ENCODE results near the gene RPS21.

Gene RPS21

DNA sequence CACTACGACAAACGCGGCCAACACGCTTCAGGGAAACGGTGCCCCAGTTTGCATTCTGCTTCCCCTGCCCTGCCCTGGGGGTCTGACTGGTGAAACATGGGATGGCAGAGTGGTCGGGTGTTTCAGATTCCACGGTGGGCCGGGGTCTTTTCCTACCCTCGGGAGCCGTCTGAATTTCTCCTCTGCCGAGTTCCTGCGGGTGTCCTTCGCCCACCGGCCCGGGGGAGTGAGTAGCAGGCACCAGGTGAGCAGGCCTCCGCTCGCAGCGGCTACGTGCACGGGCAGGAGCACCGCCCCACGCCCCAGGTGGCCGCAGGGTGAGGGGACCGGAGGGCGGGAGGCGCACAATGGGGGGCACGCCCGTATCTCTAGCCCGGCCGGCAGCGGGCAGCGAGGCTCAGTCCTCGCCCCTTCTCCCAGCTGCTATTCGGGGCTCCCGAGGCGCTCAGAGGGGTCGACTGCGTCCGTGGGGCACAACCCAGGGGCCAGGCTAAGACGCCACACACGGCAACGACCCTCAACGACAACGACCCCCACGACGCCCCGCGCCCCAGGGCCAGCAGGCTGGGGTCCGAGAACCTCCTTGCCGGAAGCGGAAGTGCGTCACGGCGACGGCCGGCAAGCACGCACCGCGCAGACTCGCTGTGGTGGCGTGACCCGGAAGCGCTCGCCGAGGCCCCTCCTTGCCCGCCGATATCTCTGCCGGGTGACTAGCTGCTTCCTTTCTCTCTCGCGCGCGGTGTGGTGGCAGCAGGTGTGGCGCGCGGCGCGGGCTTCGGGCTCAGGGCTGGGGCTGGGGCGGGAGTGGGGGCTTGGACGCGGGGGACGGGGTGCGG lies at the start of gene RPS21:
RPS21 (plus strand) TSS at position 721 of the 836 bp plus-strand sequence. CDS start 236 bp downstream, outside the sequence.
- H3K4me3 ChIP-seq, result peak within 1 kb of the TSS; percentile 62 to 97 (median 85)
- peak within 1 kb of the TSS; percentile 88 to 99 (median 96) for H3K27ac ChIP-seq

DNA sequence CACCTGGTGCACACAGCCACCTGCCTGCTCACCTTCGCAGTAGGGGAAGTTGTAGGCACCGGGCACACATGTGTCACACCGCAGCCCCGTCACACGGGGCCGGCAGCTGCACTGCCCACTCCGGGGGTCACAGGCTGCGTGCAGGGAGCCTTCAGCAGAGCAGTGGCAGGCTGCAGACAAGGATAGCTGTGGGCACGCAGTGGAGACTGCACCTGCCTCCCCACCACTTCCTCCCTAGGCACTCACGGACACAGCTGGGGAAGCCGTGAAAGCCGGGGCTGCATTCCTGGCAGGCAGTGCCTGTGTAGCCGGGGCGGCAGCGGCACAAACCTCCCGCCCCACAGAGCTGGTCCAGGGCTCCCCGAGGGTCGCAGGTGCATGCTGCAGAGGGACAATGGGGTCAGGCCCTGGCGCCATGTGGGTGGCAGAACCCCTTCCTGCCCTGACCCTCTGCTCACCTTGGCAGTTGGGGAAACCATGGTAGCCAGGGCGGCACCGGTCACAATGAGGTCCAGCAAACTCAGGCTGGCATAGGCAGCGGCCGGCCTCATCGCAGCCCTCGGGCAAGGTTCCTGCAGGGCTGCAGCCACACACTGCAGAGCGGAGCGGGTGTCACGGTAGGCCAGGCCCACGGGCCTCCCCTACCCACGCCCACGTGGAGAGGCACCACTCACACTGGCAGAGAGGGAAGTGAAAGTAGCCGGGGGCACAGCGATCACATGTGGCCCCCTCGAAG lies 49.2 kb upstream of the RPS21 start:
- Histone ChIP-seq H3K4me3 (no peak overlapping the region), H3K27ac (peak overlapping the region in 1 of 21 experiments; percentile 52)

DNA sequence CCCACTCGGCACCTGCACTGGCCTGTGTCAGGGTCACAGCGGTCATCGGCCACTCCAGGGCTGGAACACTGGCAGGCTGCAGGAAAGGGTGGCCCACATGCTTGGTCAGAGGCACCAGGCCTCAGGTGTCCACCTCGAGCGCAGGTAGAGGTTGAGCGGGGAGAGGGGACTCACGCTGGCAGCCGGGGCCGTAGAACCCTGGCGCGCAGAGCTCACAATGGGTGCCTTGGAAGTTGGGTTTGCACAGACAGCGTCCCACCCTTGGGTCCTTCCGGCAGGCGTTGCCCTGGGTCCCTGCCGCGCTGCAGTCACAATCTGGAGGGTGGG lies 48.6 kb upstream of the RPS21 start:
- peak overlapping the region in 1 of 21 experiments; percentile 52 for H3K27ac ChIP-seq
- H3K4me3 ChIP-seq, result no peak overlapping the region

DNA sequence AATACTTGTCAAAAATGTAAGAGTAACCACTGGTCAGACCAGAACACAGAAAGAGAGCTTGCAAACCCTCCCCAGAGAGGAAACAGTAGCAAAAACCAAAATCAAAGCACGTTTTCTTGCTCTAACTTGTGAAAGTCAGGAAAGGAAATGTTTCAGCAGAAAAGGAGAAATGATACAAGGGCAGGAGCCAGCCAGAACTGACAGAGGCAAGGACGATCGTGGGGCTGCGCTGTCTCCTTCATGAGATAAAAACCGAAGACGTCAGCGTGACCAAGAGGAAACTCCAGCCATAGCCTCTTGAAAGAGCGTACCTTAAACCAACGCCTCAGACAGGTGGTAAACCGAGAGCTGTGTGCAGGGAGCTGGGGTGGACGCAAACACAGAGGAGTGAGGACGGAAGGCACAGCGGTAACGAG lies 47.2 kb upstream of the RPS21 start:
- Histone ChIP-seq H3K4me3 (no peak overlapping the region), H3K27ac (peak overlapping the region in 1 of 21 experiments; percentile 10)

DNA sequence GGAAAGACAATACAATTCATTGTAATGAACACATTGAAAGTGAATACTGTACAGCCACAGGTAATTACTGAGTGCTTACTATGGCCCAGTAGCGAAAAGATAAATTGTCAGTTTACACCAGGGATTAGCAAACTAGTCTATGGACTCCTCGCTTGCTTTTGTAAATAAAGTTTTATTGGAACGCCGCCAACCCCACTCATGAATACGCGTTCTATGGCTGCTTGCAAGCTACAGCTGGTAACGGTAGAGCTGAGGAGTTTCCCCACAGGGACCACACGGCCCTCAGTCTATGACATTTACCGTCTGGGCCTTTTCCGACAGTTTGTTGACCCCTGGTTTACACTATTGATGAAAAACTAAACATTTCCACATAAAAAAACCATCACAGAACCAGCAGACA lies 44.0 kb upstream of the RPS21 start:
- H3K27ac ChIP-seq, result no peak overlapping the region
- H3K4me3 ChIP-seq, result no peak overlapping the region

DNA sequence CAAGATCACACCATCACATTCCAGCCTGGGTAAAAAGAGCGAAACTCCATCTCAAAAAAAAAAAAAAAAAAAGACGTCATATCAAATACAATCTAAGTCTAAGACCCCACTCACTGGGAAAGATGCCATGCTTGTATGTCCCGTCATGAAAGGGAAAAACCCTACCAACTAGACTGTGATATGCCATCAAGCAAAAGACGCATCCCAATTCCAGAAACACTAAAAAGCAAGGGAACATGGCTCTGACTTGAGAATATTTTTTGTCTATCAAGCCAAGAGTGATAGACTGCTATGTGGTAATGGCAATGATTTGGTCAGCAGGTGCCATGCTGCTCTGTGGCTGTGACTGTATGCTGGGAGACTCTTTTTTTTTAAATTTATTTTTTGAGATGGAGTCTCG lies 42.8 kb upstream of the RPS21 start:
- H3K27ac ChIP-seq, result no peak overlapping the region
- no peak overlapping the region for H3K4me3 ChIP-seq

DNA sequence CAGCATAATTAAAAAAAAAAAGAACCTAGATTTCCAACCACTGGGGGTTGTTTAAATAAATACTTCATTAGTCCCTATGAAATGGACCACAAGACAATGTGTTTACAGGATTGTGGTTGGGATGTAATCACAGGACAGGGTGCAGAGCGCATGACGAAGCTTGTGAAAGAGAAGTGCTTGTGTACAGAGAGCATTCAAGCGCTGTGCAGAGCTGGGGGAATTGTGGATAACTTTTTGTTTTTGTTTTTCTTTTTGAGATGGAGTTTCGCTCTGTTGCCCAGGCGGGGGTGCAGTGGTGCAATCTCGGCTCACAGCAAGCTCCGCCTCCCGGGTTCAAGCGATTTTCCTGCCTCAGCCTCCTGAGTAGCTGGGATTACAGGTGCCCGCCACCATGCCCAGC lies 42.1 kb upstream of the RPS21 start:
- Histone ChIP-seq H3K4me3 (no peak overlapping the region), H3K27ac (no peak overlapping the region)

DNA sequence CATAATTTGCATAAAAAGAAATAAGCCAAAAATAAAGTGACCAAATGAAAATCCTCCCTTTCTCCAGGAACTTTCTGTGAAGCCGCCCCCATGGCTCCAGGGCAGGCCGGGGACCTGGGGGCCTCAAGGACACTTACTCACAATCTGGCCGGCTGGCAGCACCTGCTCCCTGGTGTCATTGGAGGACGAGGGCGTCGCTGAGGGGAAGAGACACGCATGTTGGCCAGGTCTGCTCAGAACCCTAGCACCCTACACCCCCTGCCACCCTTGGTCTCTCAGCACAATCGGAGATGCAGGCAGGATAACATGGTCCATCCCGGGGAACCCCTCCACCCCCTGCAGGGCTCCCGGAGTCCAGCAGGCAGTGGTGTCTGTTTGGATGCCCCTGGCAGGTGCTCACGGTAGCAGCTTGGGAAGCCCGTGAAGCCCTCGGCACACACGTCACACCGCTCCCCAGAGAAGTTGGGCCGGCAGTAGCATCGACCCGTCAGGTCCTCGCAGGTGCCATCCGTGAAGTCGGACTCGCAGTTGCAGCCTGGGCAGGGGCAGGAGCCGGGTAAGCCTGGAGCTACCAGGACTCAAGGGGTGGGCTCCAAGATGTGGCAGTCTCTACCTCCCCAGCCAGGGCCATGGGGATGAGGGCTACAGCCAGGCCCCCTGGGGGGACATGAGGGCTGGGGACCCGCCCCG lies 41.1 kb upstream of the RPS21 start:
- Histone ChIP-seq H3K27ac (peak overlapping the region in 1 of 21 experiments; percentile 7), H3K4me3 (no peak overlapping the region)

DNA sequence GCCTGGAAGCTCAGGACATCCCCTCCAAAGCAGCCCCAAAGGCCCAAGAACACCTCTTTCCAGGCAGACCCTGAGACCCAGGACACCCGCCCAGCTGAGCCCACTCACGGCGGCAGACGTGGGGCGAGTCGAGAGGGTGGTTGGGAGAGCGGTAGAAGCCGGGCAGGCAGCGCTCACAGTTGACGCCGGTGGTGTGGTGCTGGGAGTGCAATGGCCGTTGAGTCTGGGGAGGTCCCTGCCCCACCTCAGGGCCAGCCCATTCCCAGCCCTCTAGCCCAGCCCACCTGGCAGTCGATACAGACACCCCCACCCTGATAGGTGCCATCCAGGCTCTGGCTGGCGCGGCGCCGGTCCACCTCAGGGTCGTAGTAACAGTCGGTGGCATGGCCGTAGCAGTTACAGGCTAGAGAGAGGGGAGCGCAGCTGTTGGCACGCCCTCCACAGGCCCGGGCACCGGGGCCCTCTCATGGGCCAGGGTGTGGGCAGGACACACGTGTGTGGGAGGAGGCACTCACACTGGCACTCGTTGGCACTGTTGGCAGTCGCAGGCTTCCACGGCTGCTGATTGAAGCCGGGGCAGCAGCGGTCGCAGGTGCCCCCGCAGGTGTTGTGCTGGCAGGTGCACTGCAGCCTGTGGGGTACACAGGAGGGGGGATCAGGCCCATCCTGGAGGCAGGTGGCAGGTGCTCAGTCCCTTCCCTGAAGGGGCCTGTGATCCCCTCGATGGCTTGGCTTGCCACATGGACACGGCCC lies 40.3 kb upstream of the RPS21 start:
- Histone ChIP-seq H3K4me3 (no peak overlapping the region), H3K27ac (peak overlapping the region in 2 of 21 experiments; percentile 7 to 16)

DNA sequence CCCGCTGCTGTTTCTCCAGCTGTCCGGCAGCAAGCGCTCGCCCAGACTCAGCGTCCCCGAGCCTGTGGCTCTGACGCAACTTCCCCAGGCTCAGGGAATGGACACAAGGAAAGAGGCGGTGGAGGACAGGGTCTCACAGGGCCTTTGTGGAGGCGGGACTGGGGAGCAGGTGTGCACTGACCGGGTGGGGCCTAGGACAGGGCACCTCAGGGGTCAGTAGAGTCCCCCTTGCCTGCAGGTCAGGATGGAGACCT lies 39.8 kb upstream of the RPS21 start:
- H3K4me3 ChIP-seq, result no peak overlapping the region
- H3K27ac ChIP-seq, result no peak overlapping the region

DNA sequence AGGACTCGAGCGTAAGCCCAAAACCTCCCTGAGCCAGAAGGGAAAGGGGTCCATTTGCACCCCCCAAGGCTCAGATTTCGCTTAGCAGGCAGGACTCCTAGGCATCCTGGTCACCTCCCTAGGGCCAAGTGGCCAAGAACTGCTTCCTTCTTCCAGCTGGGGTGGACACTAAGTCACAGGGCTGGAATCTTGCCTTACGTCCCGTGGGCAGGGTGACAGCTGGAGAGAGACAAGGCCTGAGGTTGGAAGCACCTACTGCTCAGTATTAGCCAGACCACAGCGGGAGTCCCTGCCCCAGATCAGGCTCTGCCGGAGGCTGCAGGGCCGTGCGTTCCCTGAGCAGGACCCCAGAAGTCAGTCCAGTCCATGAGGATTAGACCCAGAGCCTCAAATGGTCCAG lies 39.5 kb upstream of the RPS21 start:
- no peak overlapping the region for H3K27ac ChIP-seq
- H3K4me3 ChIP-seq, result no peak overlapping the region

DNA sequence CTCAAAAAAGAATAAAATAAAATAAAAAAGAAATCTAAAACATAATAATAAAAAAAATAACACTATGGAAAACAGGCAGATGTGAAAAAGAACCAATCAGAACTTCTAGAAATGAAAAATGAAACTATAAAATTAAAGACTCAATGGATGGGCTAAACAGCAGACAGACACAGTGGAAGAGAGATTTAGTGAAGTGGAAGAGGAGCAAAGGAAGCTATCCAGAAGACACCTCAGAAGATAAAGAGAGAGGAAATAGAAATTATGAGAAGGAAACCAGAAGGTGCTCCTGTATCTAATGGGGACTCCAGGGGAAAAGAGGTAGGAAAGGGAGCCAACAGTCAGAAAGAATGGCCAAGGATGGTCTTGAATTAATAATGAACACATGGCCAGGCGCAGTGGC lies 38.3 kb upstream of the RPS21 start:
- H3K4me3 ChIP-seq, result no peak overlapping the region
- no peak overlapping the region for H3K27ac ChIP-seq

DNA sequence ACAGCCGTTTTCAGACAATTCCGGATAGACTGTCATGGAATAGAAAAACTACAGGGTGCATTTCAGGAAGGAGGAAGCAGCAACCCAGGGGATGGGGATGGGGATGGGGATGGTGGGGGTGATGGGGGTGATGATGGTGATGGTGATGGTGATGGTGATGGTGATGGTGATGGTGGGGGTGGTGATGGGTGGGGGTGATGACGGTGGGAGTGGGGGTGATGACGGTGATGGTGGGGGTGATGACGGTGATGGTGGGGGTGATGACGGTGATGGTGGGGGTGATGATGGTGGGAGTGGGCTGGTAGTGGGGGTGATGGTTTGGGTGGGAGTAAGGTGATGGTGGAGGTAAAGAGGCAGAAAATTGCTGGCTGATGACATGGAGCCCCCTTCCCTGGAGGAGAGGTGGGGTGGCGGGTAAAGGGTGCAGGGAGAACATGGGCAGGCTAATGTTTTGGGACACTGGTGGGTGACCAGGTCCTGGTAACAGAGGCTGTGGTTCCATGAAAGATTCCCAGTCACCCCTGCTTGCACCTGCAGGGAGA lies 37.3 kb upstream of the RPS21 start:
- H3K4me3 ChIP-seq, result no peak overlapping the region
- peak overlapping the region in 4 of 21 experiments; percentile 70 to 77 (median 72) for H3K27ac ChIP-seq

DNA sequence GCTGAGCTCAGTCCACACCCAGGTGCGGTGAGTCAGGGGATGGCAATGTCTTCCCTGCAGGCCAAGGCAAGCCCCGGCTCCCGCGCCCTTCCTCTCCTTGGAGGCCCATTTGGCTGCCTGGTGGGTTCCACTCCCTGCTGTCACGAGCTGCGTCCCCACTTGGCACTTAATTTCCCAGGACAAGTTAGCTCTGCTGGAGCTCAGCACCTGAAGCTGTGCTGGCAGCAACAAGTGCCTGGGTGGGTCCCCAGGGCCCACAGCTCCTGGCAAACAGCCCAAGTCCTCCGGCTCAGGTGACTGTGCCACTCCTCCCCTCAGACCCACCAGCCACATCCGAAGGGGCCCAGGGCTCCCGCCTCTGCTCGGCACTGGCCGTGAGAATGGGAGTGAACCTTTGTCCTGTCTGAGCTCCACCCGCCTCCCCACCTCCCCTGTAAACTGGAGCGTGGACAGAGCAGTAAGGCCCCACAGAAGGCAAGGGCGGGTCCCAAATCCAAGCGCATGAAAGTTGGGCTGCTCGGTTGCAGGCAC lies 36.7 kb upstream of the RPS21 start:
- Histone ChIP-seq H3K4me3 (no peak overlapping the region), H3K27ac (peak overlapping the region in 17 of 21 experiments; percentile 5 to 80 (median 63))

DNA sequence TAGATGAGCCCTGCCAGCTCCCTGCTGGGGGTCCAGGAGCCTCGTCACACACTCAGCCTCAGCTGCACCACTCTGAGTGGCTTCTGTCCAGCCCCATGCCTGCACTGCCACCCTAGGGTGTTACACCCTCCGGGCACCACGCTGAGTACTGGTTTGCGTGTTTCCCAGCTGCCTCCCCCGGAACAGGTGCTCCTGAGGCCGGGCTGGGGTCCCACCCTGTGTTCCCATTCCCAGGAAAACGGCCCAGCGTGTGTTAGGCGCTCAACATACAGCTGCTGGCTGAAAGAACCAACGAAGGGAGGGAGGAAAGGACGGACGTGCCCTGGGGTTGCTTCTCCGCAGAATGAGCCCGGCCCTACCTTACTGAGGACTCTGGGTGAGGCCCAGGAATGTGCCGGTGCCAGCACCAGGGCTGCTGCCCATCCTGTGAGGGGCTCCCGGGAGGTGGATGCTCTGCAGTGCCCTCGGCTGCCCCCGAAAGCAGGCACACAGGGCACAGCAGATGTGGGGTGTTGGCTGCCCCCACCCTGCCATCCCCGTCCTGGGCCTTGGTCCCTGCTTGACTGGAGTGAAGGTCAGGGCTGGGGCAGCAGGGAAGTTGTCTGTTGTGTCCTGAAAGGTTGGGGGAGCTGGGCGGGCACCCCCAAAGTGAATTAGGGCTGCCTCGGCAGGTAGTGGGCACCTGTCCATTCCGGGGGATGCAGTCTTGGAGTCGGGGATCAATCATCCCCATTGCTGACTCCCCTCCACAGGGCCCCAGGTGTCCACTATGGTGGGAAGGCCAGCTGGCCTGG lies 36.1 kb upstream of the RPS21 start:
- H3K4me3 ChIP-seq, result no peak overlapping the region
- H3K27ac ChIP-seq, result peak overlapping the region in 17 of 21 experiments; percentile 5 to 80 (median 63)

DNA sequence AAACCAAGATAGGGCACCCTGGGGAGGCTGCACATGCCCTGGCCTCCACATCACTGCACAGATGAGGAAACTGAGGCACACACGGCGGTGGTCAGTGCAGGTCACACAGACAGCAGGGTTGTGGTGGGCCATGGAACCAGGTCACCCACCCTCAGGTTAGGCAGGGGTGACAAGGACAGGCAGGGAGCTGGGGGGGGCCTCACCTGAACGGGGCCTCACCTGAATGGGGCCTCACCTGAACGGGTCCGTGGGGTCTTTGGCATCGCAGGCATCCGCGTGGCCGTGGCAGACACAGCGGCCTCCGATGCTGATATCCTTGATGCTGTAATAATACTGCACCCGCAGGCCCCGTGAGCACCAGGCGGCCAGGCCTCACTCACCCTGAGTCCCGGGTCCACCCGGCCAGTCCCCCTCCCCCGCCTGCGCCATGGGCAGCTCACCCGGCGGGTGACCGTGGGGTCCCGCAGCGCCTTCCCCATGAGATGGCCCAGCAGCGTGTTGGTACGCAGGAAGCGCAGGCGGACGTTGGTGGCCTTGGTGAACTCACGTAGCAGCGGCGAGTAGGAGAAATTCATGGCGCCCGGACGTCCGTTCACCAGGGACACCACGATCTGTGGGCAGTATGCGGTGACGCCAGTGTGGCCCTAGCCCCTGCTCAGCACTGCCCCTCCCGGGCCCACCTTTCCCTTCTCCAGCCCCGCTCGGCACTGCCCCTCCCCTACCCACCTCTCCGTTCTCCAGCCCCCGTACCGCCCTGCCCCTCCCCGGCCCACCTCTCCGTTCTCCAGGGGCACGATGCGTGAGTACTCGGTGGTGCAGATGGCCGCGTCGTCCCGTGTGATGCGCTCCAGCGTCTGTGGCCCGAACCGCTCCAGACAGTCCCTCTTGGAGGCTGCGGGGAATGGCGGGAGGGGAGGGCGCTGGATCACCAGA lies 35.2 kb upstream of the RPS21 start:
- no peak overlapping the region for H3K4me3 ChIP-seq
- peak overlapping the region in 11 of 21 experiments; percentile 44 to 80 (median 70) for H3K27ac ChIP-seq

DNA sequence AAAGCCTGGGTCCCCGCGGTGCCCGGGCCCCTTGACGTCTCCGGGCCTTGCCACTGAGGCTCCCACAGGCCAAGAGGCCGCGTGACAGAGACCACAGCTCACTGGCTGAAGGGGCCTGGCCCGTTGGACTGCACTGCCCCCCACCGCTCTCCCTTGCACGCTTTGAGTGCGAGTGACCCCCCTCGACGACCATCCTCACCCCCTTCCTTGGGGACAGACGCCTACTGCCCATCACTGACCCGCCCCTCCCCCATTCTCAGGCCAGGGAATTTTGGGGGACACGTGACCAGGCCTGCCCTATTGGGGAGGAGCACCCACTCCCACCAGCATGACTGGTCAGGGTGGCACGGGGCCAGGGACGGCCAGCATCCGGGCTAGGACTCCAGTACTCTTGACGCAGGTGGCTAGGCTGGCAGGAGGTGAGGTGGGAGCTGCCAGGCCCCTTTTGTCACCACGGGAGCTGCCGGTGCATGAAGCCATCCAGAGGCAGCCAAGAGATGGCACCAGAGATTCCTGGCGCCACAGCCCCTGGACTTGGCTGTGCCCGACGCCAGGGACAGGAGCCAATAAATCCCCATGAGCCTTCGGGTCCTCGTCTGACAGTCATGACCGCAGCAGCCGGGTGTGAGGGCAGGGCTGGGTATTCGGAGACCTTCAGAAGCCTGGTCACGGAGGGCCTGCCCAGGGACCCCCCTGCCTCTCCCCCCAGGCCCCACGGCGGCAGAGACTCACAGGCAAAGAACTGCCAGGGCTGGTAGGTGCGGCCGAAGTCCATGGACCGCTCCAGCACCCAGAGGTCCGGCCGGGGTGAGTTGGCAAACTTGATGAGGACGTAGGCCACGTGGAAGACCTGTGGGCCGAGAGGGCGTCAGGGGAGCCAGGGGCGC lies 34.3 kb upstream of the RPS21 start:
- Histone ChIP-seq H3K4me3 (no peak overlapping the region), H3K27ac (peak overlapping the region in 11 of 21 experiments; percentile 5 to 79 (median 54))

All from skin epidermis (tissue), 12 donors.